SK-N-SH (cell line): ENCODE measurements around the gene GDPD4.

ENCODE experiments used
- CTCF ChIP-seq: fragments of 200-600 bp; sonication (generic); IDR thresholded peaks from 2 replicates; pipeline ENCODE4 v1.6.1; 2017; ENCODE audit warnings: antibody characterized with exemption, mild to moderate bottlenecking, moderate library complexity
- EP300 ChIP-seq, 2 experiments: IDR thresholded peaks; 2 replicates each; pipeline versions ENCODE4 v1.4.0 to v1.6.1; 2012; ENCODE audit warnings: borderline replicate concordance in 1 of 2, low read depth in 1 of 2, low read length in 1 of 2
- EZH2phosphoT487 ChIP-seq: fragments of 200-600 bp; sonication (generic); IDR thresholded peaks from 2 replicates; pipeline ENCODE4 v1.6.1; 2017; ENCODE audit warnings: low read depth, mixed run types, mild to moderate bottlenecking, antibody characterized with exemption, moderate library complexity, borderline replicate concordance
- JUND ChIP-seq: IDR thresholded peaks from 2 replicates; pipeline ENCODE4 v1.4.0; 2012
- NFIC ChIP-seq: IDR thresholded peaks from 2 replicates; pipeline ENCODE4 v1.4.0; 2012; ENCODE audit warnings: borderline replicate concordance
- PBX3 ChIP-seq: IDR thresholded peaks from 2 replicates; pipeline ENCODE4; 2012
- POLR2AphosphoS5 ChIP-seq: IDR thresholded peaks from 2 replicates; pipeline ENCODE4 v1.6.1; 2012; ENCODE audit warnings: low read depth, low read length
- RAD21 ChIP-seq: IDR thresholded peaks from 2 replicates; pipeline ENCODE4 v1.6.1; 2012; ENCODE audit warnings: mild to moderate bottlenecking, low read length
- REST ChIP-seq: IDR thresholded peaks from 2 replicates; pipeline ENCODE4 v1.6.1; 2012; ENCODE audit warnings: mild to moderate bottlenecking, low read depth, low read length, moderate library complexity
- SIN3A ChIP-seq: IDR thresholded peaks from 2 replicates; pipeline ENCODE4 v1.6.1; 2012; ENCODE audit warnings: low read depth, mild to moderate bottlenecking, low read length, moderate library complexity, borderline replicate concordance
- TCF12 ChIP-seq: IDR thresholded peaks from 2 replicates; pipeline ENCODE4 v1.4.0; 2012
- YY1 ChIP-seq: IDR thresholded peaks from 2 replicates; pipeline ENCODE4 v1.4.0; 2012; ENCODE audit warnings: low read depth, mild to moderate bottlenecking
- TF ChIP-seq, protein P1 (sequence below): IDR thresholded peaks from 2 replicates; pipeline ENCODE4 v1.4.0; 2012; ENCODE audit warnings: low read depth

DNA sequence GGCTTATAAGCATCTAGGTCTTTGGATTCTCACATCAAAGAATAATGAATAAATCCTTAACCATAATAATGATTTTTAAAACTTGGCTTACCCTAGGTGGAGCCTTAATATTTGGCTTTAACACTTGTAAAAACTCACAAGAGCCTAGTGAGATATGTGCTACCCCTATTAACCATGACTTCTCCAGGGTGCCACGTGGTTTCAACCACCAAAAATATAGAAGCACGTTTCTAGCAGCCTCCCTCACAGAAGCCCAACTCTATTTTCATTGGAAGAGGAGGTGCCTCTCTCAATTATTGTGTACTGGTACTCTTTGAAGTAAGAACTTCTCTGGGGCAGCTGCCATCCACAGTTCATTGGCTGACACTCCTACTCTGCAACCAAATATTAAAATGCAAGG is 46.5 kb upstream of the GDPD4 start:
- TF ChIP-seq CTCF = no peak
- no peak for TF ChIP-seq PBX3
- TF ChIP-seq REST = no peak
- no peak for TF ChIP-seq EZH2phosphoT487
- no peak for TF ChIP-seq NFIC
- no peak for TF ChIP-seq YY1
- TF ChIP-seq EP300 (IDR thresholded peaks at IDR 0.05; ENCODE audit: borderline replicate concordance in 1 of 2, low read depth in 1 of 2, low read length in 1 of 2) = no peak
- TF ChIP-seq, protein P1, sequence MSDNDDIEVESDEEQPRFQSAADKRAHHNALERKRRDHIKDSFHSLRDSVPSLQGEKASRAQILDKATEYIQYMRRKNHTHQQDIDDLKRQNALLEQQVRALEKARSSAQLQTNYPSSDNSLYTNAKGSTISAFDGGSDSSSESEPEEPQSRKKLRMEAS = no peak
- no peak for TF ChIP-seq POLR2AphosphoS5
- no peak for TF ChIP-seq TCF12
- no peak for TF ChIP-seq JUND
- no peak for TF ChIP-seq SIN3A
- TF ChIP-seq RAD21 = no peak
